Lung (tissue), 12 donors: Measurements from ENCODE around the gene CCDC107. TPM values are rescaled to one million over a fixed set of nuclear protein-coding genes. Genes with fewer than 3 reads are reported as not detected.

Experiments used
- ATAC-seq: fragments of 200-7000 bp; cut with Tn5 transposase; one replicate; pipeline ENCODE4 v1.9.1; 2020; ENCODE audit warnings: moderate number of reproducible peaks; ENCODE audit not compliant: insufficient read depth, low FRiP score
- DNase-seq, 3 donors: peaks; one replicate each; pipeline ENCODE4 v3.0.0-alpha.2; 2013 to 2017
- H3K27ac ChIP-seq, 2 donors: one replicate each; pipeline ENCODE4 v1.5.1; 2013; ENCODE audit warnings: mild to moderate bottlenecking in 2 of 2, moderate library complexity in 2 of 2, control low read depth in 1 of 2, inconsistent platforms in 1 of 2, low read depth in 1 of 2, low read length in 1 of 2
- H3K27me3 ChIP-seq, 3 donors: one replicate each; pipeline ENCODE4 v1.5.1; 2013; ENCODE audit warnings: low read length in 2 of 3; ENCODE audit not compliant: control insufficient read depth in 3 of 3, insufficient read depth in 3 of 3
- H3K36me3 ChIP-seq, 4 donors: one replicate each; pipeline ENCODE4 v1.5.1; 2013; ENCODE audit warnings: low read length in 4 of 4, mild to moderate bottlenecking in 1 of 4, moderate library complexity in 1 of 4; ENCODE audit not compliant: control insufficient read depth in 4 of 4, insufficient read depth in 4 of 4
- H3K4me1 ChIP-seq, 5 donors: one replicate each; pipeline ENCODE4 v1.5.1; 2013; ENCODE audit warnings: low read length in 5 of 5, mild to moderate bottlenecking in 2 of 5, moderate library complexity in 1 of 5; ENCODE audit not compliant: control insufficient read depth in 5 of 5, insufficient read depth in 5 of 5
- H3K4me3 ChIP-seq: one replicate; pipeline ENCODE4 v1.5.1; 2013; ENCODE audit warnings: mild to moderate bottlenecking, control low read depth, moderate library complexity
- H3K9ac ChIP-seq, 2 donors: one replicate each; pipeline ENCODE4 v1.5.1; 2013; ENCODE audit warnings: low read length in 2 of 2, control low read depth in 1 of 2; ENCODE audit not compliant: insufficient read depth in 1 of 2
- H3K9me3 ChIP-seq, 4 donors: one replicate each; pipeline ENCODE4 v1.5.1; 2013; ENCODE audit warnings: low read length in 3 of 4, mild to moderate bottlenecking in 1 of 4, moderate library complexity in 1 of 4; ENCODE audit not compliant: control insufficient read depth in 4 of 4, insufficient read depth in 3 of 4
- WGBS, 2 donors: extraction: QIAGEN DNeasy Blood & Tissue Kit; methylation state at CpG; one replicate each; pipeline ENCODE4 v1.1.7; 2013; 5-methylcytosine and 5-hydroxymethylcytosine counted together
- polyA plus RNA-seq, 2 donors: library from polyadenylated mRNA; stranded (reverse); fragments of 200-250 nt; gene quantifications; one replicate each; pipeline ENCODE4 v1.2.1, GENCODE V29; 2013
- total RNA-seq, 2 donors: library from RNA; depleted of rRNA in 1 of 2; stranded (reverse); fragments of >200 nt in 1 of 2; gene quantifications; one replicate each; pipeline ENCODE4 v1.2.1, GENCODE V29; 2014 to 2021
- TF ChIP-seq, protein P1 (sequence below): IDR thresholded peaks from 2 replicates; pipeline ENCODE4 v1.5.1; 2012; ENCODE audit warnings: mild to moderate bottlenecking; ENCODE audit errors: control extremely low read depth, extremely low read depth
- donor health status: control.
- donor health status: control.
- donor health status: Bipolar disorder and iron deficiency.
- donor health status: healthy.
- donor health status: DM: yes; HTN: yes; CAD: no.

Gene CCDC107
- total and polyA plus RNA-seq, 4 donors = 9.9 to 53.9 (median 31.0) TPM

DNA sequence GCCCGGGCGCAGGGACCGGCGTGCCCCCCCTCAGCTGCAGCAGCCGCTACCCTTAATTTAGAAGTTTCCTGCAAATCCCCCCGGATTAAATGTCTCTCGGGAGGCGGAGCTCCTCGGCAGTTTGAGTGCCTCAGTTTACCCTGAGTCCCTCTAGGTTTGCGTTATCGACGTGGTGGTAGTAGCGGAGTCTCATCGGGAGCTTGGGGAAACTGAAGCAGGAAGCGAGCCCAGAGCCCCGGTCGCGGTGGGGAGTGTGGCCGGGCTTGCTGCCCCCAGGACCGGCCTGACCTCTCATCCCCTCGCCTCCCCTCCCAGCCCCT is 32.2 kb downstream of the CCDC107 start:
- peak overlapping the region; percentile 66 for H3K4me3 ChIP-seq
- H3K4me1 ChIP-seq = peaks cover 6 to 25% (median 11%) of the 10 kb centered on the region in 5 donors
- DNase-seq (no peak), ATAC-seq (no peak)
- H3K27ac ChIP-seq = peak overlapping the region; percentile 81 to 91
- no peaks in the 10 kb centered on the region for H3K27me3 ChIP-seq
- TF ChIP-seq, protein P1, sequence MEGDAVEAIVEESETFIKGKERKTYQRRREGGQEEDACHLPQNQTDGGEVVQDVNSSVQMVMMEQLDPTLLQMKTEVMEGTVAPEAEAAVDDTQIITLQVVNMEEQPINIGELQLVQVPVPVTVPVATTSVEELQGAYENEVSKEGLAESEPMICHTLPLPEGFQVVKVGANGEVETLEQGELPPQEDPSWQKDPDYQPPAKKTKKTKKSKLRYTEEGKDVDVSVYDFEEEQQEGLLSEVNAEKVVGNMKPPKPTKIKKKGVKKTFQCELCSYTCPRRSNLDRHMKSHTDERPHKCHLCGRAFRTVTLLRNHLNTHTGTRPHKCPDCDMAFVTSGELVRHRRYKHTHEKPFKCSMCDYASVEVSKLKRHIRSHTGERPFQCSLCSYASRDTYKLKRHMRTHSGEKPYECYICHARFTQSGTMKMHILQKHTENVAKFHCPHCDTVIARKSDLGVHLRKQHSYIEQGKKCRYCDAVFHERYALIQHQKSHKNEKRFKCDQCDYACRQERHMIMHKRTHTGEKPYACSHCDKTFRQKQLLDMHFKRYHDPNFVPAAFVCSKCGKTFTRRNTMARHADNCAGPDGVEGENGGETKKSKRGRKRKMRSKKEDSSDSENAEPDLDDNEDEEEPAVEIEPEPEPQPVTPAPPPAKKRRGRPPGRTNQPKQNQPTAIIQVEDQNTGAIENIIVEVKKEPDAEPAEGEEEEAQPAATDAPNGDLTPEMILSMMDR = no peak
- 2% methylated on average over 20 to 21 of the region's 21 CpGs for WGBS, 2 donors
- no peaks in the 10 kb centered on the region for H3K9me3 ChIP-seq
- H3K9ac ChIP-seq = peak overlapping the region; percentile 46 to 71
- H3K36me3 ChIP-seq = peaks cover 0 to 5% (median 3%) of the 10 kb centered on the region in 4 donors

DNA sequence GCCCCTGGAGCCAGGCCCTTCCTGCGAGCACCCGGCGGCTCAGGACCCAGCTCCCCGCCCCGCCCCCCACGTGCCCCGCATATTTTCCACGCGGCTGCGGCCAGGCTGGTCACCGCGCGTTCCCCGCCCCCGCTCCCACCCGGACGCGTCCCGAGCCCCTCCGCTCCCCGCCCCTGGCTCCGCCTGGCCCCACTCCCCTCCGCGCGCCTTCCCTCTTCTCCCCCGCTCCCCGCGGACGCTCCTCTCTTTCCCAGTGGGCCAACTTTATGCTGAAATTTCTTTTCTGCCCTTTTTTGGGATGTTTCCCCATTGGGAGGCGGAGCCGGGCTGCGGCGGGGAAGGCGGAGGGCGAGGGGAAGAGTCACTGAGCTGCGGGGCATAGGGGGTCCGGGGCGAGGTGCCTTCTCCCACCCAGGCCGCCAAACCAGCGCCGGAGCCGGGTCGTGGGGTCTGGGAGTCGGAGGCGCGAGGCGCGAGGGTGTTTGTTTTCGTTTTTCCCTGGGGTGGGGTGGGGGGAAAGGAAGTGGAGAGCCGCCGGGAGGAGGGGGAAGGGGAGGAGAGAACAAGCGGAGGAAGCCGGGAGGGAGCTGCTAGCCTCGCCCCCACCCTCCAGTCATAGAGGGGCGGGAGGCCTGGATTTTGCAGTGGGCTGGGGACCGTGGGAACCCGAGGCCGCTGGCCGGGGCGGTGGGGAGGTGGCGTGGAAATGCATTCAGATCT is 32.7 kb downstream of the CCDC107 start:
- 1% methylated on average over 42 to 61 of the region's 61 CpGs for WGBS, 2 donors
- peaks cover 6 to 25% (median 11%) of the 10 kb centered on the region in 5 donors for H3K4me1 ChIP-seq
- peak; percentile 56 for ATAC-seq

DNA sequence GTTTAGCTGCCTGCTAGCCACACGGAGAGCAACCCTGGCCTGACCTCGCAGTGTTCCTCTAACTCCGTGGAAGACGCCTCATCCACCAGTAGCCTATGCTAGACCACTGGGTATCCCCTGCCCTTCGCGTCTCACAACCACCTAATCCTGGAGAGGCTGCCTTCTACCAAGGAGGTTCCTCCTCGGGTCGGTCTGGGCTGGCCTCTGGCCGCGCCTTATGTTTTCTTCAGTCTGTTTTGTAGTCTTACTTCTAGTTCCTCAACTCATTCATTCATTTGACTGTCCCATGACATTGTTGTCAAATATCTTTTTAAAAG is 33.2 kb downstream of the CCDC107 start:
- TF ChIP-seq, protein P1 = no peak
- 18 to 19% methylated on average over 10 of the region's 10 CpGs for WGBS, 2 donors
- peak overlapping the region; percentile 32 for H3K4me3 ChIP-seq
- H3K27me3 ChIP-seq = no peaks in the 10 kb centered on the region
- H3K9me3 ChIP-seq = no peaks in the 10 kb centered on the region
- H3K4me1 ChIP-seq = peaks cover 6 to 25% (median 11%) of the 10 kb centered on the region in 5 donors
- H3K27ac ChIP-seq = peak overlapping the region; percentile 52 to 91
- ATAC-seq = no peak
- peak overlapping the region in 1 of 2 donors; percentile 72 for H3K9ac ChIP-seq
- DNase-seq = no peak
- H3K36me3 ChIP-seq = peaks cover 0 to 3% (median 0%) of the 10 kb centered on the region in 4 donors

More for the DNA sequence above, 32.7 kb downstream of the CCDC107 start:
- TF ChIP-seq, protein P1 = no peak
- Histone ChIP-seq H3K4me3 (peak overlapping the region; percentile 66), H3K27ac (peak overlapping the region; percentile 81 to 91), H3K27me3 (no peaks in the 10 kb centered on the region), H3K9me3 (no peaks in the 10 kb centered on the region), H3K36me3 (peaks cover 0 to 3% (median under 1%) of the 10 kb centered on the region in 4 donors), H3K9ac (peak overlapping the region; percentile 46 to 72)
- peak; percentile 86 to 89 (median 86) for DNase-seq
